T47D (cell line): ENCODE results near the gene WDR18.

ENCODE experiments used
- DNase-seq, 2 experiments: peaks; one replicate each; pipeline versions ENCODE4 v3.0.0 to v3.0.0-alpha.2; 2011 to 2012; ENCODE audit warnings: low read depth in 1 of 2, low spot score in 1 of 2
- JUND ChIP-seq: IDR thresholded peaks from 2 replicates; pipeline ENCODE4 v1.6.1; 2012; ENCODE audit warnings: low read depth
- in situ Hi-C: cut with HindIII; loops from 2 replicates; pipeline ENCODE4 v1.10.0; 2016; ENCODE audit warnings: low sequenced_read_pairs, low pct_unique_long_range_greater_than_20kb

The WDR18 gene

GRCh38 chr19:943551-944170 lies 40.5 kb upstream of the WDR18 start:
- no peak for TF ChIP-seq JUND
- no peak for DNase-seq
- in situ Hi-C loops, result no loop called here

GRCh38 chr19:944171-944567 lies 40.0 kb upstream of the WDR18 start:
- TF ChIP-seq JUND, result no peak
- in situ Hi-C loops, result no loop called here
- DNase-seq, result no peak

GRCh38 chr19:944663-945241 lies 39.4 kb upstream of the WDR18 start:
- in situ Hi-C loops, result no loop called here

GRCh38 chr19:945401-946252 lies 38.5 kb upstream of the WDR18 start:
- in situ Hi-C loops, result no loop called here
- TF ChIP-seq JUND, result no peak
- no peak for DNase-seq

More at GRCh38 chr19:944663-945241, 39.4 kb upstream of the WDR18 start:
- no peak for TF ChIP-seq JUND
- DNase-seq, result no peak

GRCh38 chr19:947090-947706 lies 36.9 kb upstream of the WDR18 start:
- in situ Hi-C loops, result no loop called here
- TF ChIP-seq JUND, result no peak

GRCh38 chr19:947707-948539 lies 36.2 kb upstream of the WDR18 start:
- TF ChIP-seq JUND, result no peak
- no peak for DNase-seq
- in situ Hi-C loops, result no loop called here

More at GRCh38 chr19:947090-947706, 36.9 kb upstream of the WDR18 start:
- DNase-seq, result no peak

GRCh38 chr19:948842-949496 lies 35.2 kb upstream of the WDR18 start:
- in situ Hi-C loops, result no loop called here
- no peak for DNase-seq
- no peak for TF ChIP-seq JUND

- in situ Hi-C loops, result no loop called here
- TF ChIP-seq JUND, result no peak
- DNase-seq, result no peak
Measured at GRCh38 chr19:950352-951066, 33.6 kb upstream of the WDR18 start.

- in situ Hi-C loops, result no loop called here
- no peak for DNase-seq
- TF ChIP-seq JUND, result no peak
Measured at GRCh38 chr19:952049-952679, 32.0 kb upstream of the WDR18 start.

- peak in 1 of 2 experiments; percentile 18 for DNase-seq
- in situ Hi-C loops, result no loop called here
- no peak for TF ChIP-seq JUND
Measured at GRCh38 chr19:952680-953444, 31.3 kb upstream of the WDR18 start.
